OCI-LY7 (cell line): ENCODE measurements around the gene MAP3K5. TPM values are rescaled to one million over a fixed set of nuclear protein-coding genes. Genes with fewer than 3 reads are reported as not detected.

ENCODE experiments used
- BruUV-seq: library from RNA; stranded (reverse); fragments of 400-500 nt; replicated peaks from 2 replicates; lab custom pipeline; 2021; lab: Mats Ljungman, UMichigan
- CTCF ChIA-PET: fragments of 300-600 bp; sonication (Branson Sonifier 250); formaldehyde crosslinking; loops from one replicate; lab custom pipeline; 2022; ENCODE audit warnings: antibody characterized with exemption; ENCODE audit not compliant: unreplicated experiment; lab: Charles Lee
- POLR2A ChIA-PET: fragments of 300-600 bp; sonication (Branson Sonifier 250); formaldehyde crosslinking; loops from one replicate; lab custom pipeline; 2022; ENCODE audit warnings: antibody characterized with exemption; lab: Charles Lee
- DNase-seq: peaks from one replicate; pipeline ENCODE4 v3.0.0-alpha.2; 2015; ENCODE audit warnings: low spot score
- H2AFZ ChIP-seq: fragments of 200-600 bp; sonication (generic), shearing (Covaris generic); 2 replicates; pipeline ENCODE4 v1.6.1; 2014; ENCODE audit warnings: mild to moderate bottlenecking, antibody characterized with exemption, low read length, moderate library complexity
- H3K27ac ChIP-seq: fragments of 200-600 bp; sonication (generic); 2 replicates; pipeline ENCODE4 v1.5.1; 2014; ENCODE audit warnings: mixed run types, low read depth, mild to moderate bottlenecking, moderate library complexity, low read length, inconsistent platforms; ENCODE audit not compliant: poor library complexity, severe bottlenecking
- H3K36me3 ChIP-seq: fragments of 200-600 bp; sonication (generic); 2 replicates; pipeline ENCODE4 v1.6.1; 2014; ENCODE audit warnings: mild to moderate bottlenecking, antibody characterized with exemption, low read length, moderate library complexity, mixed read lengths; ENCODE audit not compliant: insufficient read depth
- H3K4me1 ChIP-seq: fragments of 200-600 bp; sonication (generic); 2 replicates; pipeline ENCODE4 v1.5.1; 2014; ENCODE audit warnings: mild to moderate bottlenecking, low read length; ENCODE audit not compliant: insufficient read depth, poor library complexity, severe bottlenecking
- H3K4me2 ChIP-seq: fragments of 200-600 bp; sonication (generic); 2 replicates; pipeline ENCODE4 v1.6.1; 2014; ENCODE audit warnings: mild to moderate bottlenecking, low read length
- H3K4me3 ChIP-seq: fragments of 200-600 bp; sonication (generic); 2 replicates; pipeline ENCODE4 v1.5.1; 2014; ENCODE audit warnings: mild to moderate bottlenecking, low read depth, low read length; ENCODE audit not compliant: poor library complexity, severe bottlenecking
- H3K79me2 ChIP-seq: fragments of 200-600 bp; sonication (generic); 2 replicates; pipeline ENCODE4 v1.6.1; 2016; ENCODE audit warnings: low read depth, mild to moderate bottlenecking, low read length, moderate library complexity, mixed read lengths; ENCODE audit not compliant: insufficient read depth
- H3K9me2 ChIP-seq: fragments of 200-600 bp; sonication (generic); 2 replicates; pipeline ENCODE4 v1.6.1; 2016; ENCODE audit warnings: mild to moderate bottlenecking, low read length, mixed read lengths; ENCODE audit not compliant: insufficient read depth
- H3K9me3 ChIP-seq: fragments of 200-600 bp; sonication (generic); 2 replicates; pipeline ENCODE4 v1.6.1; 2014; ENCODE audit warnings: mild to moderate bottlenecking, mixed run types, low read length, mixed read lengths
- H4K20me1 ChIP-seq: fragments of 200-600 bp; sonication (generic); 2 replicates; pipeline ENCODE4 v1.6.1; 2014; ENCODE audit warnings: mild to moderate bottlenecking, antibody characterized with exemption, low read length, moderate library complexity, mixed read lengths; ENCODE audit not compliant: insufficient read depth
- EZH2phosphoT487 ChIP-seq: fragments of 200-600 bp; sonication (generic); IDR thresholded peaks from 2 replicates; pipeline ENCODE4 v1.6.1; 2018; ENCODE audit warnings: low read depth, borderline replicate concordance, mild to moderate bottlenecking, mixed run types, antibody characterized with exemption, low read length, moderate library complexity, mixed read lengths
- intact Hi-C: fragments of 100-400 bp; cut with micrococcal nuclease; formaldehyde crosslinking; loops from one replicate; pipeline ENCODE4 v1.10.0; 2022; ENCODE audit not compliant: unreplicated experiment
- total RNA-seq, 2 experiments: library from RNA; depleted of rRNA in 1 of 2; stranded (reverse); fragments of >200 nt in 1 of 2; shearing (Covaris generic) in 1 of 2; gene quantifications; 2 replicates each; pipeline ENCODE4 v1.2.3, GENCODE V29; 2014 to 2022
- TF ChIP-seq, protein P1 (sequence below): fragments of 200-600 bp; sonication (generic); conservative IDR thresholded peaks from 2 replicates; pipeline ENCODE4 v1.5.1; 2014; ENCODE audit warnings: mild to moderate bottlenecking, antibody characterized with exemption, low read length, moderate library complexity, mixed read lengths

The MAP3K5 gene
- total RNA-seq, 2 experiments from 2014 or later = 13.8 to 16.6 TPM

DNA sequence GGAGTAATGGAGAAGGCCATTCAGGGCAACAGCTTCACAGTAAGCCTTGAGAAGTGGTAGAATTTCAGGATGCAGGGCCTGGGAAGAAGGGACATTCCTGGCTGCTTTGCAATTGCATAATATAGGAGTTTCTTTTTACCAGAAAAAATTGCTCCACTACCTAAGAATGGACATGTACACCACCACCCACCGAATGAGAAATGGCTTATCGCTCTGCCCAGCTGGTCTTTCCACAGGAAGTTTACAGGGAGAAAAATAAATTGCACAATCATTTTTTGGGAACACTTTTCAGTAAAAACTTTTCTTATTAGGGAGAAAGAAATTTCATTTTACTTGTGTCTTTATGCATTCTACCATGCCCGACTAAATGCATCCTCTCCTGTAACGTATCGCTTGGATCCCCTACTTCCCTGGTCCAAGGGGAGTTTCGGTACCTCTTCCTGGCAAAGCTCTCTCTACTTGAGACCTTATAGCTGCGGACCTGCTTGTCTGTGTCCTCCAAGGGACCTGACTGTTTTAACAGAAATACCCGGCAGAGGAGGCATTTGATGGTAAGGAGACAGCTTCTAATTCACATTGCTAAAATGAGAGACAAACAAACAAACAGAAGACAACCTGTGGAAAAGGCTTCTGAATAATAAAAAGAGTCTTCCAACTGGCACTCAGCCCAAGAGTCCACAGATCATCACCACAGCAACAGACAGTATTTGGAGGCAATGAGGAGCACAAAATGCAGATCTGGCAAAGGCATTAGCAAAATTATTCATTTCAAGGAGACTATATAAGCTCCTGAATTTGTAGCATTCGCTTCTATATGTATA is 54.2 kb downstream of the MAP3K5 start:
- H3K79me2 ChIP-seq = peaks cover 27% of the 10 kb centered on the region

GRCh38 chr6:136737374-136737844 is 54.9 kb downstream of the MAP3K5 start:
- no peak for DNase-seq
- intact Hi-C loops = no loop called here
- Histone ChIP-seq H4K20me1 (no peaks in the 10 kb centered on the region), H3K36me3 (no peaks in the 10 kb centered on the region), H3K4me1 (peaks cover 12% of the 10 kb centered on the region), H3K27ac (no peak overlapping the region), H3K79me2 (peaks cover 23% of the 10 kb centered on the region), H2AFZ (no peak overlapping the region), H3K9me2 (no peaks in the 10 kb centered on the region), H3K4me2 (no peak overlapping the region), H3K9me3 (no peaks in the 10 kb centered on the region), H3K4me3 (no peak overlapping the region)
- BruUV-seq = no TSS peak
- CTCF ChIA-PET = no interaction called here
- POLR2A ChIA-PET = interaction anchor here (1.1 kb wide), 1 partner anchor 9 kb away, joined by 4 read pairs; no protein-coding TSS in a partner anchor
- TF ChIP-seq, protein P1, sequence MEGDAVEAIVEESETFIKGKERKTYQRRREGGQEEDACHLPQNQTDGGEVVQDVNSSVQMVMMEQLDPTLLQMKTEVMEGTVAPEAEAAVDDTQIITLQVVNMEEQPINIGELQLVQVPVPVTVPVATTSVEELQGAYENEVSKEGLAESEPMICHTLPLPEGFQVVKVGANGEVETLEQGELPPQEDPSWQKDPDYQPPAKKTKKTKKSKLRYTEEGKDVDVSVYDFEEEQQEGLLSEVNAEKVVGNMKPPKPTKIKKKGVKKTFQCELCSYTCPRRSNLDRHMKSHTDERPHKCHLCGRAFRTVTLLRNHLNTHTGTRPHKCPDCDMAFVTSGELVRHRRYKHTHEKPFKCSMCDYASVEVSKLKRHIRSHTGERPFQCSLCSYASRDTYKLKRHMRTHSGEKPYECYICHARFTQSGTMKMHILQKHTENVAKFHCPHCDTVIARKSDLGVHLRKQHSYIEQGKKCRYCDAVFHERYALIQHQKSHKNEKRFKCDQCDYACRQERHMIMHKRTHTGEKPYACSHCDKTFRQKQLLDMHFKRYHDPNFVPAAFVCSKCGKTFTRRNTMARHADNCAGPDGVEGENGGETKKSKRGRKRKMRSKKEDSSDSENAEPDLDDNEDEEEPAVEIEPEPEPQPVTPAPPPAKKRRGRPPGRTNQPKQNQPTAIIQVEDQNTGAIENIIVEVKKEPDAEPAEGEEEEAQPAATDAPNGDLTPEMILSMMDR = no peak
- no peak for TF ChIP-seq EZH2phosphoT487

More for the DNA sequence above, 54.2 kb downstream of the MAP3K5 start:
- H3K36me3 ChIP-seq = no peaks in the 10 kb centered on the region
- POLR2A ChIA-PET = interaction anchor here (0.6 to 1.5 kb wide), 5 partner anchors 9 to 52 kb away, joined by 3 to 5 read pairs (median 4); no protein-coding TSS in a partner anchor
- H2AFZ ChIP-seq = no peak overlapping the region
- H4K20me1 ChIP-seq = no peaks in the 10 kb centered on the region
- H3K4me3 ChIP-seq = no peak overlapping the region
- H3K27ac ChIP-seq = no peak overlapping the region
- no peaks in the 10 kb centered on the region for H3K9me3 ChIP-seq
- CTCF ChIA-PET = interaction anchor here (1.2 kb wide), 1 partner anchor 18 kb away, joined by 4 read pairs; no protein-coding TSS in a partner anchor
- H3K4me1 ChIP-seq = peaks cover 16% of the 10 kb centered on the region
- intact Hi-C loops = no loop called here
- no peak overlapping the region for H3K4me2 ChIP-seq
- no peaks in the 10 kb centered on the region for H3K9me2 ChIP-seq
- no peak for DNase-seq
- TF ChIP-seq, protein P1 = no peak
- no peak for TF ChIP-seq EZH2phosphoT487
- BruUV-seq = no TSS peak
